GM19023 (cell line): Measurements from ENCODE around the gene HINT3.
"Not testable (repeated sequence)": the region's sequence is repeated elsewhere in the genome, so short reads cannot be mapped to it uniquely, and the experiment has no call there.

Experiments used
- ATAC-seq: cut with Tn5 transposase; IDR thresholded peaks from one replicate; pipeline ENCODE4 v1.9.1; 2021; ENCODE audit warnings: mild to moderate bottlenecking, moderate library complexity; ENCODE audit not compliant: unreplicated experiment

The HINT3 gene

GRCh38 chr6:125959041-125959440 is 2.5 kb downstream of the HINT3 start:
- no peak for ATAC-seq

DNA sequence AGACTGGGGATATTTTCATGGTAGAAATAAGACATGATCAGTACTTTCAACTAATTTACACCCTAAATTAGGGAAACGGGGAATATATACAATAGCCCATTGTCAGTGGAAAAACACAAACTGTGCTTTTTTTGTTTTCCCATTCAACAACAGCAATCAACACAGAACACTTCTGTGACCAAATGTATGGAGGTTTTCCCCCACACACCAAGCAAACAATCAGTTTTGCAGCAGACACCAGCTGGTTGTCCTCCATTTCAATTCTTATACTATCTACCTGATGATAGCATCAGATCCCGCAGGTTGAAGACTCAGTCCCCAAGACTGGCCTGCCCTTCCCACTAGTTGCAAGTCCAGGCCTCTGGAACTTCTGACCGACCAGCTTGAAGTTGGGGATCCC is 4.5 kb downstream of the HINT3 start:
- ATAC-seq, result no peak

DNA sequence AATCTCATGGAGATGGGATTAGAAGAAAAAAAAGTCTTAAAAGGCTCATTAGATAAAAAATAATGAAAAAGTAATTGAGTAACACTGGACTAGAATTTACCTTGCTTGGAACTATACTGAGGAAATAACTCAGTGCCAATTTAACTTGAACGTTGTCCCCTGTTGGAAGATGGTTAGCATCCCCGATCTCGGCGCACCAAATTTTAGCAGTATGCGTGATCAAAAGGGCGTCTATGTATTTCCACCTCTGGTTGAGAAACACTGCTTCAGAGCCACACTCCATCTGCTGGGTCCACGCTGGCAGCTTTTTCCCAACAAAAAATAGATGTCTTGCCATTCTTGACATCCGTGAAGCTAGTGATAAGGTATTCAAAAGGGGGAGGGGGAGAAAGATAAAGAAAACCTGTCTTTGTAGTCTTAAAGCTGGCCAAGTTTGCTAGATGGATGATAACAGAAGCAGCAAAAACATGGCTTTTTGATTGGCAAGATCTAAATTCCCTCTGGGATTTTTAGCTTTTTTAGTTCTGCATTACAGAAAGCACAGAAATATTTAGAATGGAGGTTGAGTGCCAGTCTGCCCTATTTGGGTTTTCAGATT is 6.4 kb downstream of the HINT3 start:
- ATAC-seq, result no peak

DNA sequence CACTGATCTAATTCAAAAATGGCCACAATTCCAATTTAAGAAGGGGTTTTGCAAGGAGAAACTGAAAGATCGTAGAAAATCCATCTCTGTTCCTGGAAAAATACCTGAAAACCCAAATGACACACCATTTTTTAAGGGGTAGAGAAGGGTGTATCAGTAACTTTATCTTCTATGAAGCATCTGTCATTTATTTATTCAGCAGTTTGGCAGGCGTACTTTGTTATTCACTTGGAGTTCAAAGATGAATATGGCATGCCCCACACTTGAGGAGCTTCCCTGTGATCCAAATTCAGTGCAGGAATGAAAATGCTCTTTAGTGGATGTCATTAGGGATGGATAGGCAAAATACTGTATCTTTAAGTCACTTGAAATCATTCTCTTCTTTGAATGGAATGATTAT is 7.2 kb downstream of the HINT3 start:
- ATAC-seq, result no peak

- ATAC-seq, result no peak
Measured at GRCh38 chr6:125966569-125966968, 10.0 kb downstream of the HINT3 start.

GRCh38 chr6:125968493-125968892 is 11.9 kb downstream of the HINT3 start:
- ATAC-seq, result no peak

DNA sequence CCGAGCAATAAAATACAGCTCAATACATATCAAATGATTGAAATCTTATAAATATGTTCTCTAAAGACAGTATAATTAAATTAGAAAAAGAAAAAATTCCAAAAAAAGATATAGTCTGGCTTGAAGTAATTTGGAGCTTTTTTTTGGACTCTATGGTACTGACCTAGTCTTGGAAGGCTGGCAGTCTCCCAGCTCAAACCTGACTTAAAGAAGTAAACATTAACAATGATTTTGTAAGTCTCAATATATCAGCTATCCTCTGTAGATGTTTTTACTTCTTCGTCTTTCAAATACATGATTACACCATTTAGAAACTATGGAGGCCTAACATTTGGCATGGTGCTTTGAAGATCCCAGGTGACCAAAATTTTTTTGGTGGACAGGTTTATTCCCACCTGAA is 14.2 kb downstream of the HINT3 start:
- ATAC-seq, result no peak

- ATAC-seq, result not testable (repeated sequence)
Measured at GRCh38 chr6:125972478-125972877, 15.9 kb downstream of the HINT3 start.

GRCh38 chr6:125974214-125974866 is 17.8 kb downstream of the HINT3 start:
- ATAC-seq, result peak; percentile 77

DNA sequence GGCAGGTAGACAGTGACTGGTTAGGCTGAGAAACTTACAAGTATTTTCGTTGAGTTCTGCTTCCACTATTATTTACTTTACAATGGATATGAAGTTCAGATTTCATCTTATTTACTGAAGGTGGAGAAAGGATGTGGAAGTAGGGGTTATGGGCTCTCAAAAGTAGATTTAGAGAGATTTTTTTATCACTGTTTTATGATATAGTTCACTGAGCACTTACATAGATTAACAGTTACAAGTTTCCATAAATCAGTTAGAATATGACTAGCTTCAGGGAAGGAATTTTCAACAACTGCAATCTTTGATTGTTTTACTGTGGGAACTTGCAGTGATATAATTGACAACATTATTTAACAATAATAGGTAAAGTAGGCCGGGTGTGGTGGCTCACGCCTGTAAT is 22.5 kb downstream of the HINT3 start:
- ATAC-seq, result no peak

- no peak for ATAC-seq
Measured at GRCh38 chr6:125981571-125982185, 25.1 kb downstream of the HINT3 start.

GRCh38 chr6:125983246-125983945 is 26.8 kb downstream of the HINT3 start:
- ATAC-seq, result no peak

- no peak for ATAC-seq
Measured at GRCh38 chr6:125984311-125984710, 27.7 kb downstream of the HINT3 start.

DNA sequence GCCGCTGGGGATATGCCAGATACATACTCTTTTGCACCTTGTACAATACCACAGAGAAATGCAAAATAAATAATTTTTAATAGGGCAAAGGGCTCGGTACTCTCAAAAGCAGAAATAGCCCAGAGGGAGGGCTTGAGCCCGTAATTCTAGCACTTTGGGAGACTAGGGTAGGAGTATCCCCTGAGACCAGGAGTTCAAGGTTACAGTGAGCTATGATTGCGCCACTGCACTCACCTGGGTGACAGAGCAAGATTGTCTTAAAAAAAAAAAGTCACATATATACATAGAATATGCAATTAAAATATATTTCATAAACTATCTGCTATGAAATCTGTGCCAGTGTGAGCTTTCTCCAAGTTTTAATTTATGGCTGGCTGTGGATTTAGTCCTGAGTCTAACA is 29.0 kb downstream of the HINT3 start:
- ATAC-seq, result no peak

- ATAC-seq, result no peak
Measured at GRCh38 chr6:125985979-125986300, 29.4 kb downstream of the HINT3 start.

DNA sequence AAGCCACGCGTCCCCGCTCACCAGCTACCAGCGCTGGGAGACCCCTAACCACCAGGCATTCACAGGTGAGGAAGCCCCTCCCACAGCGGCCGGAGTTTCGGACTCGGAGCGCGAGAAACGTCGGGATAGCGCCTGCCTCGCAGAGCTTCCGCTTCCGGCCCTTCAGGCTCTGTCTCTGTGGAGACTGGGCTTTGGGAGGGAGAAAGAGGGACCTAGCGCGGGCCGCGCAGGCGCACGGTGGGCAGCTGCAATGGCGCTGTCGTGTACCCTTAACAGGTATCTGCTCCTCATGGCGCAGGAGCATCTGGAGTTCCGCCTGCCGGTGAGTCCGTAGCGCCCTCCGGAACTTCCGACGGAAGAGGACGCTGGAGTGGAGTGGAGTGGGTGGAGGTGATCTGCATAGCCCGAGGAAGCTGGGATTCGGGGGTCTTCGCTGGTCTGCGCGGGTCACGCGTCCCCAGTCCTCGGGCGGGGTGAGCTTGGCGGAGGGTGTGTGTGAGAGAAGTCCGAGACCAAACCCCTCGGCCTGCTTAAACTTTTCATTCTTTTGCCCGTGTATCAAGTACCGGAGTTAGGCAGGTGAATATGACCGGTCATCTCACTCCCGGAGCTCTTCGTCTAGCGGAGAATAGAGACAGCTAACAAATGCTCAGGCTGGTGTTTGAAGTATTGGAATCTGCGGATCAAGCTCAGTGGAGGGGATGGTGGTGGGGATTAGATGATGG is 29.9 kb downstream of the HINT3 start, which contains the start of gene TRMT11:
Gene TRMT11 (plus strand): TSS at position 240 of the 725 bp plus-strand sequence. CDS start 11 bp downstream, at position 251.
- peak; percentile 97 for ATAC-seq

DNA sequence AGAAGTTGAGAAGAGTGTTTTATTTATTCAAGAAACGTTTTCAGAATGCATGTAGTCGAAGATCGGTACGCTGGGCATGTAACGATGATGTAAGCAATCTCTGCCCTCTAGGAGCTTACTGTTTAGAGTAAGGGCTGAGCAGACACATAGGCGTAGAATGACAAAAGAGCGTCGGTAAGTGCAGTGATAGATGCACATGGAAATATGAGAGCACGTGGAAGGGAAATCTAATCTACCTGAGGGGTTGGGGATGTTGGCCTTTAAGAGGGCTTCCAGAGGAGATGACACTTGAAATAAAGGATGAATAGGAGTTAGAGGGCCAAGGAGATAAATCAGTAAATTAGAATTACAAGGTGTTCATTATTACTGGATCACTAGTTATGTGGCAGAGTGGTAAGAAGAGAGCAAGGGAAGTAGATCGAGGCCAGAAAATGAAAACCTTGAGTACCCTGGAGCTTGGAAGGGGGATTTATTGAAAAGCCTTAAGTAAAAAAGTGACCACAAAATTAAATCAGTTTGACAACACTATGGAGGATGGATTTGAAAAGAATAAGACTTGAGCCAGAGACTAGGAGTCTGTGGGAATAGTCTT is 30.6 kb downstream of the HINT3 start:
- peak; percentile 19 for ATAC-seq

- ATAC-seq, result no peak
Measured at GRCh38 chr6:125988280-125988679, 31.7 kb downstream of the HINT3 start.

GRCh38 chr6:125989631-125990030 is 33.1 kb downstream of the HINT3 start:
- ATAC-seq, result no peak

DNA sequence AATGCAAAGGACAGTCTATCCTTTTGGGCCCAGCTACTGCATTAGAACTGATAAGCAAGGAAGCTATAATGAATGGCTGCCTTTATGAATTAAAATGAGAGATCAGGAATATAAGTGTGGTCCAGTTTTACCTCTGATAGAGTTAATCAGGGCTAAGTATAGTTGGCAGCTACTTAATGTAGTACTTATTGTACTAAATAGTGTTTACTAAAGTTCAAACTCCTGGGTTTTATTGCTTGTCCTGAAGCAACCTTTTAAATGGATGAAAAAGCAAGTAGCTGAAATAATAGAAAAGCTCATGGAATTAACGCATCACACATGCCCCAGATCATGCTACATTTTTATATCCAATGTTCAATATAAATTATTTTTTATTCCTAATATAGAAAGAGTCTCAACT is 35.1 kb downstream of the HINT3 start:
- ATAC-seq, result no peak
